Measurements from ENCODE around the gene SNRNP70. TPM values are rescaled to one million over a fixed set of nuclear protein-coding genes. Genes with fewer than 3 reads are reported as not detected.
A peak's percentile ranks its signal among the peaks of the same experiment; 100 is the strongest.
"Not testable (repeated sequence)": the region's sequence is repeated elsewhere in the genome, so short reads cannot be mapped to it uniquely, and the experiment has no call there.

SNRNP70 gene
- total RNA-seq (2014; rRNA removed; shearing (Covaris generic)) (349 and 361 TPM in 2 replicates), polyA plus RNA-seq (2016; fragmentation: Nextera tagmentation; extraction: Ambion mirVana) (229 and 243 TPM in 2 replicates)
- long read RNA-seq, transcript SNRNP70-206 (10 exons, 1,574 nt) = major isoform, 83 of 145 reads
- long read RNA-seq, transcript SNRNP70-201 (10 exons, 1,603 nt) = minor isoform, 48 of 145 reads
- long read RNA-seq, partial matches to known transcripts = 2 of 145 reads
- long read RNA-seq, other reads (novel, unspliced or antisense) = 12 of 145 reads

- H3K27ac Mint-ChIP-seq = peak within 1 kb of the TSS; percentile 96
- Histone ChIP-seq H3K27ac (ENCODE audit: low read depth) (peak within 1 kb of the TSS; percentile 93), H3K36me3 (ENCODE audit: insufficient read depth) (peaks cover 29% of the 10 kb centered on the region), H3K4me2 (peak within 1 kb of the TSS; percentile 89), H3K9me2 (ENCODE audit: insufficient read depth) (no peaks in the 10 kb centered on the region), H3K27me3 (ENCODE audit: insufficient read depth) (no peaks in the 10 kb centered on the region), H3K4me3 (peak within 1 kb of the TSS; percentile 86), H3K4me1 (ENCODE audit: insufficient read depth) (peaks cover 13% of the 10 kb centered on the region), H2AFZ (peak within 1 kb of the TSS; percentile 94), H3F3A (replicated peaks; ENCODE audit: low read depth) (peaks cover 14% of the 10 kb centered on the region), H4K20me1 (replicated peaks; ENCODE audit: insufficient read depth) (peaks cover 35% of the 10 kb centered on the region), H3K79me2 (replicated peaks; ENCODE audit: insufficient read depth) (peaks cover 44% of the 10 kb centered on the region)
- ATAC-seq = peak; percentile 91
- peaks cover 38% of the 10 kb centered on the region for H3K36me3 Mint-ChIP-seq (ENCODE audit: low read depth)
- peaks cover 16% of the 10 kb centered on the region for H3K4me1 Mint-ChIP-seq
- TF ChIP-seq POLR2AphosphoS5 (IDR thresholded peaks at IDR 0.05; ENCODE audit: low read depth) (peak; percentile 88), NANOG (IDR thresholded peaks at IDR 0.05; ENCODE audit: borderline replicate concordance) (no peak), JUNB (IDR thresholded peaks at IDR 0.05; ENCODE audit: unreplicated experiment) (no peak), CREB1 (CRISPR knock-in tag; IDR thresholded peaks at IDR 0.05; ENCODE audit: low read depth) (peak; percentile 80), ETS1 (IDR thresholded peaks at IDR 0.05) (peak; percentile 15; the same call in 1 of the 2 replicates)
- H3K9me3 Mint-ChIP-seq = peaks cover 3% of the 10 kb centered on the region; the same call in 2 of the 3 replicates
- peaks cover 14% of the 10 kb centered on the region for H3K27me3 Mint-ChIP-seq (ENCODE audit: insufficient read depth, low read depth, poor library complexity)
- DNase-seq (ENCODE audit: low spot score) = peak; percentile 100
- peak within 1 kb of the TSS; percentile 98 for H3K4me3 Mint-ChIP-seq
These were observed at the start of gene SNRNP70 for GRCh38 chr19:49085020-49085867. Gene SNRNP70, plus strand, starts transcription at chr19:49085451. Its CDS starts 964 bp downstream, at chr19:49086415.

GRCh38 chr19:49036815-49037214 lies 48.4 kb upstream of the SNRNP70 start, which contains the start of gene CGB1:
Gene CGB1, minus strand, starts transcription at chr19:49036895. Its CDS starts 184 bp downstream, at chr19:49036711.
- DNase-seq (ENCODE audit: low spot score) = peak; percentile 86
- TF ChIP-seq CREB1 (CRISPR knock-in tag; IDR thresholded peaks at IDR 0.05; ENCODE audit: low read depth) (peak; percentile 87), CTCF (conservative IDR thresholded peaks at IDR 0.05; ENCODE audit: low read depth in 2 of 2) (peak; percentile 63 to 70)
- H3F3A ChIP-seq (replicated peaks; ENCODE audit: low read depth); H3K9me2 ChIP-seq (ENCODE audit: insufficient read depth); H3K79me2 ChIP-seq (replicated peaks; ENCODE audit: insufficient read depth); H3K27ac ChIP-seq (ENCODE audit: low read depth); H2AFZ ChIP-seq; H3K36me3 ChIP-seq (ENCODE audit: insufficient read depth); H3K4me2 ChIP-seq; H3K4me1 Mint-ChIP-seq; H3K27ac Mint-ChIP-seq; H3K36me3 Mint-ChIP-seq (ENCODE audit: low read depth); H3K4me1 ChIP-seq (ENCODE audit: insufficient read depth); H3K9me3 Mint-ChIP-seq; H4K20me1 ChIP-seq (replicated peaks; ENCODE audit: insufficient read depth); H3K4me3 ChIP-seq; H3K4me3 Mint-ChIP-seq; H3K27me3 ChIP-seq (ENCODE audit: insufficient read depth): not testable (repeated sequence)
- H3K27me3 Mint-ChIP-seq (ENCODE audit: insufficient read depth, low read depth, poor library complexity) = peaks cover 11% of the 10 kb centered on the region
- ATAC-seq = peak; percentile 81

- ATAC-seq; H3K27me3 ChIP-seq (ENCODE audit: insufficient read depth); DNase-seq (ENCODE audit: low spot score); H3K27me3 Mint-ChIP-seq (ENCODE audit: insufficient read depth, low read depth, poor library complexity); H3F3A ChIP-seq (replicated peaks; ENCODE audit: low read depth); H2AFZ ChIP-seq; H3K4me2 ChIP-seq; H4K20me1 ChIP-seq (replicated peaks; ENCODE audit: insufficient read depth); H3K4me1 ChIP-seq (ENCODE audit: insufficient read depth); H3K4me3 Mint-ChIP-seq; H3K36me3 Mint-ChIP-seq (ENCODE audit: low read depth); H3K4me1 Mint-ChIP-seq; H3K9me3 Mint-ChIP-seq; H3K36me3 ChIP-seq (ENCODE audit: insufficient read depth); H3K79me2 ChIP-seq (replicated peaks; ENCODE audit: insufficient read depth); H3K9me2 ChIP-seq (ENCODE audit: insufficient read depth); H3K27ac Mint-ChIP-seq; H3K27ac ChIP-seq (ENCODE audit: low read depth); H3K4me3 ChIP-seq: not testable (repeated sequence)
These were observed 47.1 kb upstream of the SNRNP70 start for GRCh38 chr19:49038111-49038510.

GRCh38 chr19:49038557-49039276 lies 46.5 kb upstream of the SNRNP70 start:
- not testable (repeated sequence) for ATAC-seq; H3K27ac Mint-ChIP-seq; H3K4me1 ChIP-seq (ENCODE audit: insufficient read depth); DNase-seq (ENCODE audit: low spot score); H3K4me2 ChIP-seq; H3K27me3 Mint-ChIP-seq (ENCODE audit: insufficient read depth, low read depth, poor library complexity); H3K36me3 ChIP-seq (ENCODE audit: insufficient read depth); H3K36me3 Mint-ChIP-seq (ENCODE audit: low read depth); H3K27ac ChIP-seq (ENCODE audit: low read depth); H2AFZ ChIP-seq; H4K20me1 ChIP-seq (replicated peaks; ENCODE audit: insufficient read depth); H3K79me2 ChIP-seq (replicated peaks; ENCODE audit: insufficient read depth); H3K4me3 Mint-ChIP-seq; H3K9me3 Mint-ChIP-seq; H3K9me2 ChIP-seq (ENCODE audit: insufficient read depth); H3K4me3 ChIP-seq; H3K4me1 Mint-ChIP-seq; H3F3A ChIP-seq (replicated peaks; ENCODE audit: low read depth); H3K27me3 ChIP-seq (ENCODE audit: insufficient read depth)

All from GM23338 (cell line).